ENCODE data around the gene LSM5. TPM values are rescaled to one million over a fixed set of nuclear protein-coding genes. Genes with fewer than 3 reads are reported as not detected.

LSM5 gene
- total and polyA plus RNA-seq, 2 of the 4 experiments (the other 2 are of a cell fraction): 5.0 to 26.5 TPM

DNA sequence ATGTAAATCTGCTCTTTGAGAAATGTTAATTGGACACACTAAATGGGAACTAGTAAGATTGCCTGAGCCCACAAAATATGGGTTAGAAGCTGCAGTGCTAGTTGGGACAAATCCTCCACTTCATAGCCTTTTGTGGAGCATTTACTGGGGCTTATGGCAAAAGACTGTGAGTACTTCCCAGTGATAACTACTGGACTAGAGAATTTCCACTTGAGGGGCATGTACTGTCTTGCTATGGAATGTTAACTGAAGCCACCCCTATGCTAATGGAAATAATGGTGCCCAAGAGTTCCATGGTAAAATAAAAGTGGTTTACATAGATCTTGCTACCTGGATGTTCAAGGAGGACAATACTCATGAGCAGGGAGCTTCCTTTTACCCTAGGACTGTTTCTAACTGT is 34.5 kb upstream of the LSM5 start:
- H2AK9ac ChIP-seq (replicated peaks; ENCODE audit: low read depth, low read length, poor library complexity): no peak overlapping the region

More for the DNA sequence above, 34.5 kb upstream of the LSM5 start:
- Histone ChIP-seq H4K20me1 (ENCODE audit: insufficient read depth, low read length) (peaks cover 17% of the 10 kb centered on the region; the same call in 1 of the 2 replicates), H4K91ac (ENCODE audit: insufficient read depth, low read depth, low read length) (no peak overlapping the region), H3K9me3 (ENCODE audit: control insufficient read depth, insufficient read depth, low read length) (peaks cover 7% of the 10 kb centered on the region), H3K9me1 (ENCODE audit: insufficient read depth, low read length) (no peaks in the 10 kb centered on the region), H2BK5ac (ENCODE audit: low read depth, low read length, poor library complexity, severe bottlenecking) (no peak overlapping the region), H2BK20ac (ENCODE audit: low read depth, low read length) (no peak overlapping the region), H3K4ac (ENCODE audit: low read depth, low read length) (no peak overlapping the region), H3K14ac (replicated peaks; ENCODE audit: low read depth, low read length) (no peak overlapping the region), H2AFZ (replicated peaks; ENCODE audit: low read length, poor library complexity) (no peak overlapping the region), H3K4me1 (ENCODE audit: control insufficient read depth, insufficient read depth, low read length) (no peaks in the 10 kb centered on the region), H3K4me2 (ENCODE audit: low read depth, low read length) (no peak overlapping the region), H3K27ac (ENCODE audit: insufficient read depth, low read length) (no peak overlapping the region), H2BK120ac (ENCODE audit: low read depth, low read length) (no peak overlapping the region), H2BK15ac (ENCODE audit: low read depth, low read length) (no peak overlapping the region), H3K18ac (ENCODE audit: low read depth, low read length) (no peak overlapping the region), H4K5ac (ENCODE audit: low read depth, low read length) (no peak overlapping the region), H3K79me1 (ENCODE audit: low read depth in 1 of 2, low read length in 2 of 2) (peaks cover 48 to 65% of the 10 kb centered on the region in 2 experiments), H3K56ac (ENCODE audit: extremely low read depth, insufficient read depth, low read length) (no peak overlapping the region), H3K27me3 (ENCODE audit: control insufficient read depth, insufficient read depth, low read length) (no peaks in the 10 kb centered on the region), H4K8ac (ENCODE audit: low read depth in 2 of 2, low read length in 2 of 2) (no peak overlapping the region), H3K9ac (ENCODE audit: low read depth, low read length) (no peak overlapping the region), H2AK5ac (ENCODE audit: low read depth, low read length) (no peak overlapping the region), H3K4me3 (ENCODE audit: insufficient read depth, low read depth, low read length) (no peak overlapping the region), H3K23ac (ENCODE audit: low read depth, low read length) (no peak overlapping the region), H3K36me3 (ENCODE audit: control insufficient read depth, insufficient read depth, low read length) (peaks cover 4% of the 10 kb centered on the region; the same call in 1 of the 2 replicates)
- CTCF ChIA-PET: no interaction called here
- no peak for DNase-seq
- in situ Hi-C loops (cut with MboI; ENCODE audit: low sequenced_read_pairs): no loop called here
- ATAC-seq (ENCODE audit: low read depth): no peak
- dilution Hi-C loops (cut with HindIII; ENCODE audit: low sequenced_read_pairs, unreplicated experiment): no loop called here
- TF ChIP-seq NFE2L2 (IDR thresholded peaks at IDR 0.05; ENCODE audit: low read depth, low read length) (no peak), FOS (IDR thresholded peaks at IDR 0.05; ENCODE audit: low read depth, low read length) (no peak), MAFK (IDR thresholded peaks at IDR 0.05; ENCODE audit: low read depth, low read length) (no peak), CEBPB (IDR thresholded peaks at IDR 0.05; ENCODE audit: low read depth, low read length) (no peak), SMC3 (IDR thresholded peaks at IDR 0.05; ENCODE audit: low read depth, low read length) (no peak), RFX5 (IDR thresholded peaks at IDR 0.05; ENCODE audit: low read depth, low read length) (no peak), ELK1 (IDR thresholded peaks at IDR 0.05; ENCODE audit: borderline replicate concordance, low read depth, low read length) (no peak), BHLHE40 (IDR thresholded peaks at IDR 0.05; ENCODE audit: low read depth, low read length) (no peak), RAD21 (IDR thresholded peaks at IDR 0.05; ENCODE audit: low read length) (no peak), POLR2A (IDR thresholded peaks at IDR 0.05; ENCODE audit: low read depth, low read length) (no peak)
- POLR2A ChIA-PET (ENCODE audit: unreplicated experiment): no interaction called here
- BruUV-seq (replicated peaks): no TSS peak
- intact Hi-C loops (cut with micrococcal nuclease): no loop called here
